Skeletal muscle tissue (tissue), 4 donors: ENCODE measurements around the gene ROR2. TPM values are rescaled to one million over a fixed set of nuclear protein-coding genes. Genes with fewer than 3 reads are reported as not detected.

ENCODE experiments used
- H3K27ac ChIP-seq: one replicate; pipeline ENCODE4 v1.7.0; 2013; ENCODE audit warnings: mild to moderate bottlenecking, low read depth, low read length, inconsistent platforms
- H3K27me3 ChIP-seq, 3 donors: one replicate each; pipeline ENCODE4 v1.7.0; 2013; ENCODE audit warnings: low read length in 3 of 3; ENCODE audit not compliant: control insufficient read depth in 3 of 3, insufficient read depth in 3 of 3
- H3K36me3 ChIP-seq, 3 donors: one replicate each; pipeline ENCODE4 v1.7.0; 2013; ENCODE audit warnings: low read length in 3 of 3; ENCODE audit not compliant: control insufficient read depth in 3 of 3, insufficient read depth in 3 of 3
- H3K4me1 ChIP-seq, 3 donors: one replicate each; pipeline ENCODE4 v1.7.0; 2013; ENCODE audit warnings: low read length in 3 of 3, mild to moderate bottlenecking in 3 of 3; ENCODE audit not compliant: control insufficient read depth in 3 of 3, insufficient read depth in 3 of 3
- H3K4me3 ChIP-seq, 3 donors: one replicate each; pipeline ENCODE4 v1.7.0; 2013; ENCODE audit warnings: low read length in 3 of 3
- H3K9ac ChIP-seq, 3 donors: one replicate each; pipeline ENCODE4 v1.7.0; 2013; ENCODE audit warnings: low read length in 3 of 3, mild to moderate bottlenecking in 3 of 3, moderate library complexity in 2 of 3, low read depth in 1 of 3
- H3K9me3 ChIP-seq, 3 donors: one replicate each; pipeline ENCODE4 v1.7.0; 2013; ENCODE audit warnings: low read length in 3 of 3; ENCODE audit not compliant: control insufficient read depth in 3 of 3
- total RNA-seq: library from RNA; depleted of rRNA; stranded (reverse); fragments of >200 nt; gene quantifications from one replicate; pipeline ENCODE4 v1.2.3, GENCODE V29; 2014
- donor health status: Osteomylitis.

The ROR2 gene
- total RNA-seq, 1 donor from 2014 or later, result 4.2 TPM

DNA sequence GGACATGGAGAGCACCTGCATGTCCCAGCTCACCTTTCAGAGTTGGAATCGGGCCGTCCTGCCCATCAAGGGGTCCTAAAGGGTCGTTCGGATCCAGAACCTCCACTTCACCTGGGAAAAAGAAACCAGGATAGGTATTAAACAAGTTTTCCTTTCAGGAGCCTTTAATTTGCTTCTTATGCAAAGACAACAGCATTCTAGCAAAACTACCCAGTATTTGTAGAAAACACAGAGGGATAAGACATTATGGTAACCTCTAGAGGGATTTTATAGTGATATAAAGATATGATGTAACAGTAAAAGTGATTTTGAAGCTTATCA lies 174.4 kb downstream of the ROR2 start:
- H3K27ac ChIP-seq, result no peak overlapping the region
- H3K4me3 ChIP-seq, result no peak overlapping the region
- H3K9ac ChIP-seq, result no peak overlapping the region
- H3K4me1 ChIP-seq, result no peaks in the 10 kb centered on the region
- H3K9me3 ChIP-seq, result no peaks in the 10 kb centered on the region
- peaks cover 5 to 18% (median 14%) of the 10 kb centered on the region in 3 donors for H3K27me3 ChIP-seq
- H3K36me3 ChIP-seq, result no peaks in the 10 kb centered on the region

GRCh38 chr9:91775011-91775707 lies 174.9 kb downstream of the ROR2 start:
- Histone ChIP-seq H3K36me3 (no peaks in the 10 kb centered on the region), H3K9ac (no peak overlapping the region), H3K4me3 (no peak overlapping the region), H3K4me1 (no peaks in the 10 kb centered on the region), H3K27me3 (peaks cover 5 to 18% (median 16%) of the 10 kb centered on the region in 3 donors), H3K27ac (no peak overlapping the region), H3K9me3 (no peaks in the 10 kb centered on the region)

GRCh38 chr9:91773156-91773555 lies 176.9 kb downstream of the ROR2 start:
- H3K9me3 ChIP-seq, result no peaks in the 10 kb centered on the region
- no peak overlapping the region for H3K27ac ChIP-seq
- H3K9ac ChIP-seq, result no peak overlapping the region
- no peaks in the 10 kb centered on the region for H3K36me3 ChIP-seq
- H3K4me1 ChIP-seq, result no peaks in the 10 kb centered on the region
- H3K27me3 ChIP-seq, result peaks cover 18 to 31% (median 26%) of the 10 kb centered on the region in 3 donors
- no peak overlapping the region for H3K4me3 ChIP-seq

- Histone ChIP-seq H3K27ac (no peak overlapping the region), H3K9ac (no peak overlapping the region), H3K9me3 (no peaks in the 10 kb centered on the region), H3K27me3 (peaks cover 25 to 34% (median 33%) of the 10 kb centered on the region in 3 donors), H3K4me1 (no peaks in the 10 kb centered on the region), H3K4me3 (no peak overlapping the region), H3K36me3 (no peaks in the 10 kb centered on the region)
Observed at GRCh38 chr9:91771864-91772263, 178.2 kb downstream of the ROR2 start.

DNA sequence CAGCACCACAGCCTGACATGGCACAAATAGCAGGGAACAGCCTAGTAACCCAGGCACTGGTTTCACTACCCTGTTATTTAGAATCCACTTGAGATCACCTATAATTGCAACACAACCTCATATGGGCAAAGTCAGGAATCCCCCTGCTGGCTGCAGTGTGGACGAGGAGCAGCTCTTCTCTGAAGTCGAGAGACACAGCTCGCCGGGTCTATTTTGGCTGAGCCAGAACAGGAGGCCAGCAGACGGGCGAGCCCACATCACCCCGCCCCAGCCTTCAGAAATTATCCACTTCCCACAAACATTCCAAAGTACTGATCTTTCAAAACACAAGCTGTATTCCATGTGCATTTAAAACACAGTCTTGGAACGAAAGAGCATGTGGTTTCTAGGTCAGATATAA lies 179.0 kb downstream of the ROR2 start:
- H3K9ac ChIP-seq, result no peak overlapping the region
- H3K27ac ChIP-seq, result no peak overlapping the region
- no peaks in the 10 kb centered on the region for H3K36me3 ChIP-seq
- H3K4me1 ChIP-seq, result no peaks in the 10 kb centered on the region
- no peak overlapping the region for H3K4me3 ChIP-seq
- peaks cover 0 to 3% (median 0%) of the 10 kb centered on the region in 3 donors for H3K9me3 ChIP-seq
- H3K27me3 ChIP-seq, result peaks cover 31 to 36% (median 32%) of the 10 kb centered on the region in 3 donors

GRCh38 chr9:91770229-91770628 lies 179.8 kb downstream of the ROR2 start:
- Histone ChIP-seq H3K4me1 (no peaks in the 10 kb centered on the region), H3K27ac (no peak overlapping the region), H3K36me3 (no peaks in the 10 kb centered on the region), H3K27me3 (peaks cover 27 to 34% (median 30%) of the 10 kb centered on the region in 3 donors), H3K9me3 (peaks cover 0 to 3% (median 0%) of the 10 kb centered on the region in 3 donors), H3K9ac (no peak overlapping the region), H3K4me3 (no peak overlapping the region)

DNA sequence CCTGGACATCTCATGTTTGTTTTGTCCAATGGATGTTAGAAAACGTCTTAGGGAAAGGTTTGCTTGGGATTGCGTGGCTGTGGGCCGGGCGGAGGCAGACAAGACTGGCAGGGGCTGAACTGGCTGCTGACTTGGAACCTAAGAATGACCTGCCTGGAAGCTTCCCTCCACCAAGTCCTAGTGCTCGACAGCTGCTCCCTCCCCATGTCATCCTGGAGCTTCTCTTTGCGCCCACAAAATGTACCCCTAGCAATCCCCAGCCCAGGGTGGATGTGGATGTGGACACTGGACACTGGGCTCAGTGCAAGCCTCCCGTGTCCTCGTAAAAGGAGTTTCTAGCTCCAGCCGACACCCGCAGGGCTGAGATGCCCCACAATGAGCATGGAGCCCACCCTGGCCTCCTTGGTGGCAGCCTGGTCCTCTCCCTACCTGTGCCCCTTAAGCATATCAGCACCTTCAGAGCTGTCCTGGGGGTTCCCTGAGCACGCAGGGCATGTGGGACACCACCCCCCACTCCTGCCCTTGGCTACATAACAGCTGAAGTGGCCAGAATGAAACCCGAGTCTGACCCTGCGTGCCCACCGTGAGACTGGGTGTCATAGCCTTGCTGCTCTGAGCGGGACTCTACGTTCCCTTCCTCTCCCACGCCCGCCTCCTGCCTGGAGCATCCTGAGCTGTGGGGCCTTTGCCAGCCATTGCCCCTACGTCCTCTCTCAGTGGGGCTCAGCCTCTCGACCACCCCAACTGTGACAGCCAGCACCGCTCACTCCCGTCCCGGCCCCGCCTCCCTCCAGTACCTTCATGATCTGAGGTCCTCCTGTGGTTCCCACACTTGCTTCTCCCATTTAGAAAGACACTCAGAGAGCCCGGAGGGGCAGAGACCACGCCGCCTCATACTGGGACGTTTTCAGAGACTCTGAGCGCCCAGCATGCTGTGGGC lies 180.8 kb downstream of the ROR2 start:
- no peak overlapping the region for H3K27ac ChIP-seq
- H3K4me3 ChIP-seq, result no peak overlapping the region
- no peaks in the 10 kb centered on the region for H3K36me3 ChIP-seq
- H3K27me3 ChIP-seq, result peaks cover 22 to 30% (median 28%) of the 10 kb centered on the region in 3 donors
- H3K4me1 ChIP-seq, result no peaks in the 10 kb centered on the region
- H3K9ac ChIP-seq, result no peak overlapping the region
- peaks cover 0 to 4% (median 3%) of the 10 kb centered on the region in 3 donors for H3K9me3 ChIP-seq

DNA sequence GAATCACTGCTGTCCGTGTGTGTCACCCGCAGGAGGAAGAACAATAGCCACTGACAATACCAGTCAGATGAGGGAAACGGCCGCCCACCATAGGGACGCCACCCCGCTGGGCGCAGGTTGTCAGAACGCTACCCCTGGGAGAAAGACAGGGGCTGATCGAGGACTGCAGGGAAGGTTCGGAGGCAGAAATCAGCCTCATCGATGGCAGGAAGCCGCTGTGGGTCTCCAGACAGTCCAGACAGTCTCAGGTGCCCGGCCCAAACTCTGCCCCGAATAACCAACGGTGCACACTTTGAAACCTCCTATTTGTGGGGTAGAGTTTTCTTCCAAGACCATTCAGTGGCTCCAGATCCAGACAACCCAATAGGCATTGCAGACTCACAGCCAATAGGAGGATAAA lies 181.5 kb downstream of the ROR2 start:
- H3K4me1 ChIP-seq, result no peaks in the 10 kb centered on the region
- H3K4me3 ChIP-seq, result no peak overlapping the region
- no peaks in the 10 kb centered on the region for H3K36me3 ChIP-seq
- no peak overlapping the region for H3K27ac ChIP-seq
- peaks cover 0 to 4% (median 3%) of the 10 kb centered on the region in 3 donors for H3K9me3 ChIP-seq
- H3K9ac ChIP-seq, result no peak overlapping the region
- H3K27me3 ChIP-seq, result peaks cover 19 to 28% (median 24%) of the 10 kb centered on the region in 3 donors

- no peak overlapping the region for H3K4me3 ChIP-seq
- H3K27ac ChIP-seq, result no peak overlapping the region
Observed at GRCh38 chr9:91766315-91767069, 183.5 kb downstream of the ROR2 start.

More at GRCh38 chr9:91766315-91767069, 183.5 kb downstream of the ROR2 start:
- Histone ChIP-seq H3K9ac (no peak overlapping the region), H3K4me1 (no peaks in the 10 kb centered on the region), H3K36me3 (no peaks in the 10 kb centered on the region), H3K9me3 (peaks cover 0 to 6% (median 3%) of the 10 kb centered on the region in 3 donors), H3K27me3 (peaks cover 19 to 28% (median 23%) of the 10 kb centered on the region in 3 donors)
